Activated CD4-positive, alpha-beta T cell treated with anti-CD3 and anti-CD28 coated beads, Interleukin-2, amount 10 ng/mL, durations not matched to agents 7 days and 5 days (primary cell): Measurements from ENCODE around the gene PPIL4. TPM values are rescaled to one million over a fixed set of nuclear protein-coding genes. Genes with fewer than 3 reads are reported as not detected.

Source experiments
- CTCF ChIA-PET: fragments of 350-600 bp; sonication (Branson Sonifier 250); formaldehyde crosslinking; loops from one replicate; lab custom pipeline; 2021; ENCODE audit warnings: antibody characterized with exemption; lab: Charles Lee
- POLR2A ChIA-PET: fragments of 350-600 bp; sonication (Branson Sonifier 250); formaldehyde crosslinking; loops from one replicate; lab custom pipeline; 2021; ENCODE audit warnings: antibody characterized with exemption; lab: Charles Lee
- DNase-seq: peaks from one replicate; pipeline ENCODE4 v3.0.0-alpha.2; 2020
- H3K27ac Mint-ChIP-seq: one replicate; pipeline ENCODE4 v1.8.0; 2021; ENCODE audit warnings: mild to moderate bottlenecking, moderate library complexity, mixed read lengths
- H3K27me3 Mint-ChIP-seq: one replicate; pipeline ENCODE4 v1.8.0; 2021; ENCODE audit warnings: mixed read lengths
- H3K36me3 Mint-ChIP-seq: one replicate; pipeline ENCODE4 v1.8.0; 2021; ENCODE audit warnings: low read depth, mixed read lengths
- H3K4me1 Mint-ChIP-seq: one replicate; pipeline ENCODE4 v1.8.0; 2021; ENCODE audit warnings: mixed read lengths
- H3K4me3 Mint-ChIP-seq: one replicate; pipeline ENCODE4 v1.8.0; 2021; ENCODE audit warnings: mild to moderate bottlenecking, moderate library complexity, mixed read lengths
- H3K9me3 Mint-ChIP-seq: one replicate; pipeline ENCODE4 v1.8.0; 2021; ENCODE audit warnings: mixed read lengths
- total RNA-seq, 2 experiments: library from RNA; stranded (reverse); gene quantifications; one replicate each; pipeline ENCODE4 v1.2.3, GENCODE V29; 2021

Gene PPIL4
- total RNA-seq, 2 experiments from 2014 or later, result 17.6 to 20.1 TPM

DNA sequence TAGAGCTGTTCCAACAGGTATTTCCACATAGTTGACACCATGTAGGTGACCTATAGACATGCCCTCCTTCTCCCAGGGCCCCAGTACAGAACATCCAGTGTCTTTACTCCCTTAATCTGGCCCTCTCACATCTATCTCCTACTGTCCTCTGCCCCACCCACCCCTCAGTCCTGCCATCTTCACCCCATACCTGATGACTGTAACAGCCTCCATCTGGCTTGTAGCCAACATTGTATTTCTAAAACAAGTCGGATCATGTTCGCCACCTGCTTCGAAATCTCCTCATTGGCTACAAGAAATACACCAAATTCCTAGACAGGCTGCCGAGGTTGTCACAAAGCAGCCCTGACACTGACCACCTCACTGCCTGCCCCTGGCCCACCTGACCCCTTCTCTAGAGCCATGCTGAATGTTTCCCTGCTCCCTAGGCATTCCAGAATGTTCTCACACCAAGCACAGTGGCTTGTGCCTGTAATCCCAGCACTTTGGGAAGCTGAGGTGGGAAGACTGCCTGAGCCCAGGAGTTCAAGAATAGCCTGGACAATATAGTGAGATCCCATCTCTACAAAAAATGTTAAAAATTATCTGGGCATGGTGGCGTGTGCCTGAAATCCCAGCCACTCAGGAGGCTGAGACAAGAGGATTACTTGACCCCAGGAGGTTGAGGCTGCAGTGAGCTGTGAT, 67.1 kb downstream of the PPIL4 start:
- no peaks in the 10 kb centered on the region for H3K27me3 Mint-ChIP-seq
- H3K4me1 Mint-ChIP-seq, result peaks cover 59% of the 10 kb centered on the region
- H3K9me3 Mint-ChIP-seq, result no peaks in the 10 kb centered on the region
- no peak for DNase-seq
- H3K36me3 Mint-ChIP-seq, result peaks cover 29% of the 10 kb centered on the region
- no peak overlapping the region for H3K4me3 Mint-ChIP-seq
- CTCF ChIA-PET, result interaction anchor here (1.3 to 1.6 kb wide), 3 partner anchors 11 to 72 kb away, joined by 3 to 7 read pairs (median 4); no protein-coding TSS in a partner anchor
- no peak overlapping the region for H3K27ac Mint-ChIP-seq
- POLR2A ChIA-PET, result no interaction called here

DNA sequence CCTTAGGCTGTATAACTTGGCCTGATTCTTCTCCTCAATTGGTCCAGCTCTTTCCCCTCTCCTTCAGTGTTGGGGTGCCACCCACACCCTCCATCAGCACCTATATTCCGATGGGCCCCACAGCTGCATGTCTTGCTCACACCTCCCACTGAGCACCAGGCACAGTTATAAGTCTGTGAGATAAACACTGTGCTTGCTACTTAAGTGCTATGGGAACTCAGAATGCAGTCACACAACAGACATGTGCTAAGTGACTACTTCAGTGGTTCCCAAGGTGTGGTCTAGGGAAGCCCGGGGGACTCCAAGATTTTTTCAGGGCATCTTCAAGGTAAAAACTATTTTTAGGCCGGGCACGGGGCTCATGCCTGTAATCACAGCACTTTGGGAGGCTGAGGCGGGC, 68.3 kb downstream of the PPIL4 start:
- Mint-ChIP-seq H3K9me3 (no peaks in the 10 kb centered on the region), H3K4me3 (no peak overlapping the region), H3K4me1 (peaks cover 60% of the 10 kb centered on the region), H3K27me3 (no peaks in the 10 kb centered on the region), H3K27ac (no peak overlapping the region), H3K36me3 (peaks cover 35% of the 10 kb centered on the region)
- DNase-seq, result no peak
- POLR2A ChIA-PET, result interaction anchor here (0.6 kb wide), 1 partner anchor 54 kb away, joined by 9 read pairs; no protein-coding TSS in a partner anchor
- CTCF ChIA-PET, result interaction anchor here (0.6 to 1.5 kb wide), 2 partner anchors 8 to 11 kb away, joined by 3 read pairs; no protein-coding TSS in a partner anchor

GRCh38 chr6:149476789-149477455, 68.9 kb downstream of the PPIL4 start:
- peaks cover 29% of the 10 kb centered on the region for H3K36me3 Mint-ChIP-seq

DNA sequence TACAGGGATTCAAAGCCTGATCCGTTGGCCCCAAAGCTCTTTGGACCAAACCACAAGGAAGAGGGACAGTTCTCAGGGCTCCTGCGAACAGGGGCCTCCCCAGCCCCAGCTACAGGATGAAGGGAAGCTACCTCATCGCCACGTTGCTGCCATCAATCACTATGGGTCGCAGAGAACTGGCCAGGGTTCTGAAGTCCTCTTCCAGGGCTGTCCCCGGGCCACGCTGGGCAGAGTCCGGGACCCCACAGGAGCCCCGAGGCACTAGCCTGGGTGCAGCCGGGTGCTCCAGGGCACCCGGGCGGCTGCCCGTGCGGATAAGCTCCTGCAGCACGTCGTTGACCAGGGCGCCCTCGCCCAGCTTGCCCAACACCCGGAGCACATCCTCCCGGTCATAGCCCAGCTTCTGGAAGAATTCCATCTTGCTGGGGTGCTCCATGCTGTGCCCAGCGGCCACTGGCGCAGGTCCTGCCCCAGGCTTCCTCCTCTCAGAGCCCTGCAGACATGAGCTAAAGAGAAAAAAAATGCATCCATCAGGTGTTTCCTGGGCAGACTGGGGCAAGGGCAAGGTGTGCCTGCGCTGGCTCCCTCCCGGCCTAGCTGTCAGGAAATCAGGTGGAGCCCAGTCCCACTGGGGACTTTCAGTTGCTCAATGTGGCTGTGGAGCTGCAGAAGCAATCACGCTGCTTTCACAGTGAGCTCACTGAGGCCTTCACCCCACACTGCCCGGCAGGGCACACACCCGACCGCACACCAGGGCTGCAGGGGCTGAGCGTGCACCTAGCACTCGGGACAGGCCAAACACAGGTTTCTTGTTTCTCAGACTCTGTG, 71.5 kb downstream of the PPIL4 start:
- no peak overlapping the region for H3K4me3 Mint-ChIP-seq
- CTCF ChIA-PET, result interaction anchor here (0.6 to 2.3 kb wide), 7 partner anchors 9 to 608 kb away, joined by 3 to 8 read pairs (median 5); no protein-coding TSS in a partner anchor
- H3K27ac Mint-ChIP-seq, result no peak overlapping the region
- H3K4me1 Mint-ChIP-seq, result peaks cover 50% of the 10 kb centered on the region
- DNase-seq, result no peak
- H3K9me3 Mint-ChIP-seq, result no peaks in the 10 kb centered on the region
- POLR2A ChIA-PET, result no interaction called here
- peaks cover 23% of the 10 kb centered on the region for H3K36me3 Mint-ChIP-seq
- H3K27me3 Mint-ChIP-seq, result no peaks in the 10 kb centered on the region

More at GRCh38 chr6:149476789-149477455, 68.9 kb downstream of the PPIL4 start:
- ChIA-PET CTCF (interaction anchor here (0.7 to 1.5 kb wide), 2 partner anchors 12 to 228 kb away, joined by 3 to 5 read pairs; no protein-coding TSS in a partner anchor), POLR2A (no interaction called here)
- Mint-ChIP-seq H3K27me3 (no peaks in the 10 kb centered on the region), H3K27ac (no peak overlapping the region), H3K9me3 (no peaks in the 10 kb centered on the region), H3K4me3 (no peak overlapping the region), H3K4me1 (peaks cover 61% of the 10 kb centered on the region)
- DNase-seq, result no peak

GRCh38 chr6:149473080-149474052, 72.5 kb downstream of the PPIL4 start:
- Mint-ChIP-seq H3K4me1 (peaks cover 48% of the 10 kb centered on the region), H3K4me3 (no peak overlapping the region), H3K9me3 (no peaks in the 10 kb centered on the region), H3K27me3 (no peaks in the 10 kb centered on the region), H3K27ac (peak overlapping the region; percentile 46), H3K36me3 (peaks cover 18% of the 10 kb centered on the region)
- ChIA-PET POLR2A (no interaction called here), CTCF (interaction anchor here (0.6 to 2.3 kb wide), 9 partner anchors 8 to 157 kb away, joined by 3 to 8 read pairs (median 3); no protein-coding TSS in a partner anchor)
- DNase-seq, result no peak

DNA sequence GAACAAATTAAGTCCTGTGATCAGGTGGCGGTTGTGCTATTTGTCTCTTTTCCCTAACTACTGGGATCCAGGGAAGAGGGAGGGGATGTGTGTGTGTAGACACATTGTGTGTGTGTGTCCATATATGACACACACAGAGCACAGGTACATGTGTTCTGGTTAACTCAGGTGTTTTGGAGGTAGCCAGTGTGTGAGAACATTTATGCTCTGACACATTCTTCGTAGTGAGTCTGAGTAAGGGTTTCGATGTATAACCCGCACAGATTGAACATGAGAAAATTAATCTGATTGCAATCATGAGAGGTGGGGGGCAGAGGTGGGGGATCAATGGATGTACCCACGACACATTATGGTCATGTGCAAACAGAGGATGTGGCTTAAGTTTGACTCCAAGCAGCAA, 73.6 kb downstream of the PPIL4 start:
- POLR2A ChIA-PET, result no interaction called here

DNA sequence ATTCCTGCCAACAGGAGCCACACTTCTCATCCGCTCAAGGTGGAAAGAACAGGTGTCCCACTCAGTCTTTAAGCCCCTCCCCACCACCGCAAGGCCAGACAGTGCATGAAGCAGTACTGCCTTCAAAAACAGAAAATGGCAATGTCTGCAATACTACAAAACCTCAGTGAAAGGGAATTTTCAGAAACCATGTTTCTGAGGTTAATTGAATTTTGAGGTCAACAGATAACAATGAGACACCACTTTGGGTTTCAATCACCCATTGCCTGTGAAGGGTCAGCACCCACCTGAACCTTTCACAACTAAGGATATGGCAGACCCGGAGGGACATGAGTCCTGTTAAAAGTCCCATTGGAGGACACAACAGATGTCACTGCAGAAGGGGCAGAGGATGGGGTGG, 74.0 kb downstream of the PPIL4 start:
- ChIA-PET CTCF (no interaction called here), POLR2A (no interaction called here)
- no peak for DNase-seq
- Mint-ChIP-seq H3K27ac (no peak overlapping the region), H3K27me3 (no peaks in the 10 kb centered on the region), H3K4me3 (no peak overlapping the region), H3K36me3 (peaks cover 20% of the 10 kb centered on the region), H3K4me1 (peaks cover 51% of the 10 kb centered on the region), H3K9me3 (no peaks in the 10 kb centered on the region)

More for the DNA sequence above, 73.6 kb downstream of the PPIL4 start:
- CTCF ChIA-PET, result interaction anchor here (0.6 to 1.3 kb wide), 2 partner anchors 8 to 23 kb away, joined by 3 read pairs; no protein-coding TSS in a partner anchor
- Mint-ChIP-seq H3K27ac (no peak overlapping the region), H3K27me3 (no peaks in the 10 kb centered on the region), H3K9me3 (no peaks in the 10 kb centered on the region), H3K36me3 (peaks cover 20% of the 10 kb centered on the region), H3K4me3 (no peak overlapping the region), H3K4me1 (peaks cover 52% of the 10 kb centered on the region)
- DNase-seq, result no peak

DNA sequence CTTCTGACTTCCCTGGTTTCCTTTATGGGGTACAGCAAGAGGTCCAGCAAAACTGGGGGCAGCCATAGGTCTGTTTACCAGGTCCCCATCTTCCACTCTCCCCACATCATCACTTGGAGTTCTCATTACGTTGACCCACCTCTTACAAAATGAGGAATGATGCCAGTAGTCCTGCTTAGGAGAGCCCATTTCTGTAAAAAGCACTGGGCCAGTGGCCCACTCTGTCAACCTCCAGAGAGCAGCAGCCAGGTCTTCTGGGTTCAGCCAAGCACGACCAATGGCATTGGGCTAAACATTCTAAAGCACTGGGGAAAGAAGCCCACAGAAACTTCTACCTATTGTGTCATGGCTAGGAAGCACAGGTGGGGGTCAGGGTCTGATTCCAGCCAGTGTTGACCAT, 74.9 kb downstream of the PPIL4 start:
- no peaks in the 10 kb centered on the region for H3K9me3 Mint-ChIP-seq
- H3K27ac Mint-ChIP-seq, result no peak overlapping the region
- ChIA-PET POLR2A (no interaction called here), CTCF (no interaction called here)
- no peak for DNase-seq
- no peak overlapping the region for H3K4me3 Mint-ChIP-seq
- H3K27me3 Mint-ChIP-seq, result no peaks in the 10 kb centered on the region
- peaks cover 53% of the 10 kb centered on the region for H3K4me1 Mint-ChIP-seq
- peaks cover 20% of the 10 kb centered on the region for H3K36me3 Mint-ChIP-seq

GRCh38 chr6:149468179-149468578, 77.7 kb downstream of the PPIL4 start:
- DNase-seq, result no peak
- ChIA-PET POLR2A (no interaction called here), CTCF (interaction anchor here (0.8 kb wide), 1 partner anchor 15 kb away, joined by 4 read pairs; no protein-coding TSS in a partner anchor)
- H3K27ac Mint-ChIP-seq, result peak overlapping the region; percentile 15
- H3K9me3 Mint-ChIP-seq, result no peaks in the 10 kb centered on the region
- H3K4me1 Mint-ChIP-seq, result peaks cover 47% of the 10 kb centered on the region
- peaks cover 14% of the 10 kb centered on the region for H3K36me3 Mint-ChIP-seq
- no peak overlapping the region for H3K4me3 Mint-ChIP-seq
- H3K27me3 Mint-ChIP-seq, result no peaks in the 10 kb centered on the region

GRCh38 chr6:149467265-149467664, 78.6 kb downstream of the PPIL4 start:
- H3K36me3 Mint-ChIP-seq, result peaks cover 15% of the 10 kb centered on the region
- no peak for DNase-seq
- POLR2A ChIA-PET, result no interaction called here

GRCh38 chr6:149464411-149464810, 81.4 kb downstream of the PPIL4 start:
- CTCF ChIA-PET, result interaction anchor here (0.5 to 2.6 kb wide), 5 partner anchors 8 to 73 kb away, joined by 3 to 9 read pairs (median 7); partner anchors contain the start of gene ZC3H12D
- POLR2A ChIA-PET, result no interaction called here

More at GRCh38 chr6:149467265-149467664, 78.6 kb downstream of the PPIL4 start:
- Mint-ChIP-seq H3K27me3 (no peaks in the 10 kb centered on the region), H3K4me1 (peaks cover 38% of the 10 kb centered on the region), H3K9me3 (no peaks in the 10 kb centered on the region), H3K27ac (no peak overlapping the region), H3K4me3 (no peak overlapping the region)
- CTCF ChIA-PET, result interaction anchor here (0.6 to 0.8 kb wide), 2 partner anchors 18 to 35 kb away, joined by 4 read pairs; no protein-coding TSS in a partner anchor

More at GRCh38 chr6:149464411-149464810, 81.4 kb downstream of the PPIL4 start:
- H3K4me3 Mint-ChIP-seq, result no peak overlapping the region
- H3K4me1 Mint-ChIP-seq, result peaks cover 22% of the 10 kb centered on the region
- peaks cover 17% of the 10 kb centered on the region for H3K36me3 Mint-ChIP-seq
- H3K27ac Mint-ChIP-seq, result no peak overlapping the region
- no peaks in the 10 kb centered on the region for H3K9me3 Mint-ChIP-seq
- no peak for DNase-seq
- H3K27me3 Mint-ChIP-seq, result no peaks in the 10 kb centered on the region
